Endothelial cell of hepatic sinusoid (primary cell): ENCODE measurements around the gene ADK.

ENCODE experiments used
- in situ Hi-C: cut with HindIII; loops from 2 replicates; pipeline ENCODE4 v1.10.0; 2017; ENCODE audit warnings: low sequenced_read_pairs

The ADK gene

DNA sequence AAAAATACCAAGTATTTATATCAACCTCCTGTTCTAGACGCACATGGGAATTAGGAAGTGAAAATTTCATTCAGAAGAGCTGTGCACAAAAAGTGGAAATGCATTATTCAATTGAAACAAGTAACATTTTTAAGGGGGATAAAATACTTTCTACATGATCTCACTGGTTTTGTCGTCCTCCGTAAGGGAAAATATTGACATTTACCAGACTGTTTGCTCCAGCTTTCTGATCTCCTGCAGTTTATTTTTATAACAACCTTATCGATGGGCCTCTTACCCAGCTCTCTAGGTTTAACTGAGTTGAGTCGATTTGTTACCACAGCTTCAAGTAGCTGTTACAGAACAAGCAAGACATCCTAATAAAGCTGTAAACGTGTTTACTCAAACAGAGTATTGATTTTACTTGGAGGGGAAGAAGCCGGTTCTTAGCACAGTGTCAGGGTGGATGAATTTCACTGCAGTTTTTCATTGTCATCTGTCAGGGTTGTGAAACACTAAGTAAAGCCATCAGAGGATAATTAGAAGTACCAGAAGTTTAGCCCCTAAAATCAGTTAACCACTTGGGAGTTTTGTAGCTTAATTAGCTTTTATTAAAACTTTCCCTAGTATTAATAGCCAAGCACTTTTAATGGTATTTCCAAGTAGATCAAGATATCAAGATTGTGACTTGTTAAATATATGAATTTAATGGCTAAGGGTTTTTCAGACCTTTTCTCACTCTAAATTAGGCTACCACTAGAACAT lies 532.8 kb downstream of the ADK start:
- in situ Hi-C loops: no loop called here

DNA sequence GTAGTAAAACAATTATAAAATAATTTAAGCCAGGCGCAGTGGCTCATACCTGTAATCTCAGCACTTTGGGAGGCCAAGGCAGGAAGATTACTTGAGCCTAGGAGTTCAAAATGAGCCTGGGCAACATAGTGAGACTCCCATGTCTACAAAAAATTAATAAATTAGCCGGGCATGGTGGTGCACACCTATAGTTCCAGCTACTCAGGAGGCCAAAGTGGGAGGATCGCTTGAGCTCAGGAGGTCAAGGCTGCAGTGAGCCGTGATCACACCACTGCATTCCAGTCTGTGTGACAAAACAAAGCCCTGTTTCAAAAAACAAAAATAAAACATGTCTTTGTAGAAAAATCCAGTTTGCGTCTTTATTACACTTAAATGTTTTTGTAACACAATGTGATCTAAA lies 533.4 kb downstream of the ADK start:
- in situ Hi-C loops: no loop called here

DNA sequence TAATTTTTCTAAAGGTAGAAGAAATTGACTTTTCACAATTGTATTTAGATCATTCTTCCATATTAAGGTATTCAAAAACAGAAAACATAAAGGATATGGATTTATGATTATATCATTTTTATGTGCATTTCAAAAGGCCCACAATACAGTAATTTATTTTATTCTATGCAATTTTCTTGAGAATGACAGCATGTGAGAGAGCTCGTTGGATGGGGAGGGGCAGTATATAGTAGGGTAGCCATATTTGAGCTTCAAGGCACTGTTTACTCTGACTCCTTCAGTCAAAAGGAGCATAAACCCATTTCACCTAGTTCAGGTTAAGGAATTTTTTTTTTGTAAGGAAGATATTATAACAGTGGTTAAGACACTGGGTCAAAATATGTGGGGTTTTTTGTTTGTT lies 534.5 kb downstream of the ADK start:
- in situ Hi-C loops: no loop called here

DNA sequence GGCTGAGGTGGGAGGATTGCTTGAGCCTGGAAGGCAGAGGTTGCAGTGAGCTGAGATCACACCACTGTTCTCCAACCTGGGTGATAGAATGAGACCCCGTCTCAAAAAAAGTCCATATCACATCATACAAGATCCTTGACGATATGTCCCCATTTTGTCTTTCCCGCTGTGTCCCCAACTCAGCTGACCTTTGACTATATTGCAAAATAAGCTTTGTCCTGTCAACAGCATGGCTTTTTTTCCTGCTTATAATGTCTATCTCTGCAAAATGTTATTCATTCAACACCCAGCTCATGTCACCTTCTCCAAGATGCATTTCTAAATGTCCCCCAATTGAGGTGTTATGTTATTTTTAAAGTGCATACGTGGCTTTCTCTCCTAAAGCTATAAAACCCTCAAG lies 539.4 kb downstream of the ADK start:
- in situ Hi-C loops: no loop called here

DNA sequence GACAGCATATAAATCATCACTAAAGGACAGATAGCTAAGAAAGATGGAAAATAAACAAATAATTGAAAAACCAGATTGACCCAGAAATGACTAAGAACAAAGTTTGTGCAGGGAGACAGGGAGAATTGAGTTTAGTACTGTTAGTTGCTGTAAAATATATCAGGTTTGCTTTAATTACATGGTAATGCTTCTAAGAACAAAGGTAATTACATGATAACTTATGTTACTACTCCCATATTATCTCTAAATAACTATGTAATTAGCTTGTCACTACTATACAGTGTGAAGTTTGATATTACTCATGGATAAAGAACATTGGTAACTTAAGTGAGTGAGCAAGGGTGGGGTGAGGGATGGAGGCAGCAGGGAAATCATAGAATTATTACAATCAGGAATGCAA lies 540.1 kb downstream of the ADK start:
- in situ Hi-C loops: no loop called here

DNA sequence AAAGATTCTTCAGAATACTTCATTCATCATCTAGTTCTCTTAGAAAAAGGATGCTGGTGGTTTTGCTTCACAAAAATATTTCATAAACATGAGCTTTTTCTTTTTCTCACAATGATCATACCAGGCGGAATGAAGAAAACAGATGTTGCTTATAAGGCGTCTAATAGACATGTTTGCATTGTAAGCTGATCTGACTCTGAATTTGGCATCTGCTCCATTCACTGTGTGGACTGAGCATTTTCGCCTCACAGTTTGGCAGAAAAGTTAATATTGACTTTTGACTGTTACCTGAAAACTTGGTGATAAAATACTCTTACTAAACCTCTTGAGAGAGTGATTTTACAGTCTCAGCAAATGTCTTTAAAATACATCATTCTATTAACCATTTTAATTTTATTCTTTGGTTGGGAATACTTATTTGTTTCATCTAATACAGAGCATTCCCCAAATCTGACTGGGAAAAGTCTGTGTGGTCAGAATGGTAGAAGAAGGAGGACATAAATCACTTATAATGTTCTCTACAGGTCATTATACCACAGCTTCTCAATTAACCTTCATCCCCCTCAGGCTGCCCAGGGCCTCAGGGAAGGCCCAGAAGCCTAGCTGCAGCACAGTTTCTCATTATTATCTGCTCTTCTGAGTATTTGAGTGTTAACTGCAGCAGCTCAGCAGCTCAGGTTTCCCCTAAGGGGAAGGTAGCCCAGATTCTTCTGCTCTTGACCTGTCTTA lies 553.8 kb downstream of the ADK start:
- in situ Hi-C loops: no loop called here

DNA sequence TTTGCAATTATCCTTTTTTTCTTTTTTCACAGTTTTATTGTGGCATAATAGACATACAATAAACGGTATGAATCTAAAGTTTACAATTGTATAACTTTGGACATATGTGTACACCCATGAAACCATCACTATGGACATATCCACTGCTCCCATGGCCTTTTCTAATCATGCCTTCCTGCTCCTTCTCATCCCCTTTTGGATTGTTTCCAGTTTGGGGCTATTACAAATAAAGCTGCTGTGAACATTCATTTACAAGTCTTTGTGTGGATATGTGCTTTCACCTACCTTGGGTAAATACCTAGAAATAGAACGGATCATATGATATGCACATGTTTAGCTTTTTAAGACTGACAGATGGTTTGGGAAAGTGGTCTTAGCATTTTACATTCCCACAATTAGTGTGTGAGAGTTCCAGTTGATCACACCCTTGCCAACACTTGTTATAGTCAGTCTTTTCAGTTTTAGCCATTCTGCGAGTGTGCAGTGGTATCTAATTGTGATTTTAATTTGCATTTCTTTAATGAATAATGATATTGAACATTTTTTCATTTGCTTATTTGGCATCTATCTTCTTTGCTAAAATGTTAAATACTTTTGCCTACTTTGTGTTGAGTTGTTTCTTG lies 554.4 kb downstream of the ADK start:
- in situ Hi-C loops: no loop called here

DNA sequence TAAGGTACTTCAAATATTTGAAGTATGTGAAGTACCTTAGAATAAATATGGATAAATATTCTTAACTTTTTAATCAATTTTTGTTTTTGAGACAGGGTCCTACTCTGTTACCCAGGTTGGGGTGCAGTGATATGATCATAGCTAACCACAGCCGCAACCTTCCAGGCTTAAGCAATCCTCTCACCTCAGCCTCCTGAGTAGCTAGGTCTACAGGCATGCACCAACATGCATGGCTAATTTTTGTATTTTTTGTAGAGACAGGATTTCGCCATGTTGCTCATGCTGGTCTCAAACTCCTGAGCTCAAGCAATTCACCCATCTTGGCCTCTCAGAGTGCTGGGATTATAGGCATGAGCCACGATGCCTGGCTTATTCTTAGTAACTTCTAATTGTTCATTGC lies 555.9 kb downstream of the ADK start:
- in situ Hi-C loops: no loop called here

DNA sequence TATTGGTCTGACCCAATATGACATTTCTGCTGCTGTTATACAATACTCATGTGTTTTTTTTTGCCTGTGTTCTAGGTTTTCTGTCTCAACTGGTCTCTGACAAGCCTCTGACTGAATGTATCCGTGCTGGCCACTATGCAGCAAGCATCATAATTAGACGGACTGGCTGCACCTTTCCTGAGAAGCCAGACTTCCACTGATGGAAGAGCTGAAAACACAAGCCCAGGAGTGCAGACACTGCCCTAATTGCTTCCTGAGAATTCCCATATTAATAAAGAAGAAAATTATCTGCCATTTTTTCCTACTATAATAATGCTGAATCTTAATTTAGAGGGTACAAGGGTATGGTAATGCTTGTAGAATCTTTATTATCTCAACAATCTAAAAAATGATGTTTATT lies 557.2 kb downstream of the ADK start:
- in situ Hi-C loops: no loop called here

DNA sequence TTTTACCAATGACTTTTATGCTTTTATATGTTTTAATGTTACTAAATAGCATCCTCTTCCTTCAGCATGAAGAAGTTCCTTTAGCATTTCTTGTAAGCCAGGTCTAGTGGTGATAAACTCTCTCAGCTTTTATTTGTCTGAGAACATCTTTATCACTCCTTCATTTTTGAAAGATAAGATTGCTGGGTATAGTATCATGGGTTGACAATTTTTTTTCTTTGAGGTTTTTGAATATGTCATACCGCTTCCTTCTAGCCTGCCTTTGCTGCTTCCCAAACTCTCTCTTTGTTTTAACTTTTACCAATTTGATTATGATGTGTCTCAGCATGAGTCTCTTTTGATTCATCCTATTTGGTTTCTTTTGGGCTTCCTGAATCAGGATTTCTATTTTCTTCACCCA lies 567.2 kb downstream of the ADK start:
- in situ Hi-C loops: no loop called here

DNA sequence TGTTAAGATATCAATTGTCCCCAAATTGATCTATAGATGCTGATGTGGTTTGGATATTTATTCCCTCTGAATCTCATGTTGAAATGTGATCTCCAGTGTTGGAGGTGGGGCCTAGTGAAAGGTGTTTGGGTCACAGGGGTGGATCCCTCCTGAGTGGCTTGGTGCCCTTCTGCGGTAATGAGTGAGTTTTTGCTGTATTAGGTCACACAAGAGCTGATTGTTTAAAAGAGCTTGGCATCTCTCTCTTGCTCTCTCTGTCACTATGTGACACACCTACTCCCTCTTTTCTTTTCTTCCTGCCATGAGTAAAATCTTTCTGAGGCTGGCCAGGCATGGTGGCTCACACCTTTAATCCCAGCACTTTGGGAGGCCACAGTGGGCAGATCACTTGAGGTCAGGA lies 577.2 kb downstream of the ADK start:
- in situ Hi-C loops: no loop called here

DNA sequence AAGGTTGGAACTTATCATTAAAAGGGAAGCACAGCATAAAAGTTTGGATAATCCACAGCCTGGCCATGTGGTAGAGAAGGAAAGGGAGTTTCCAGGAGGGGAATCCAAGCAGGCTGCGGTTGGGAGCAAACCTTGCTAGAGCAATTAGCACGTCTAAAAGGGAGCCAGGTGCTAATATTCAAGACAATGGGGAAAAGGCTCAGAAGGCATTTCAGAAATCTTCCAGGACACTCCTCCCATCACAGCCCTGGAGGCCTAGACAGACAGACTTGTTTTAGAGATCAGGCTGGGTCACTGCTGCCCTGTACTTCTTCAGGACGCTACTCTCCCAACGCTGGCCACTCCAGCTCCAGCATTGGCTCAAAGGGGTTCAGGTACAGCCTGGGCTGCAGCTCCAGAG lies 579.2 kb downstream of the ADK start:
- in situ Hi-C loops: loop anchor here (10.0 kb wide), 3 partner anchors 115 to 295 kb away; no protein-coding TSS in a partner anchor

DNA sequence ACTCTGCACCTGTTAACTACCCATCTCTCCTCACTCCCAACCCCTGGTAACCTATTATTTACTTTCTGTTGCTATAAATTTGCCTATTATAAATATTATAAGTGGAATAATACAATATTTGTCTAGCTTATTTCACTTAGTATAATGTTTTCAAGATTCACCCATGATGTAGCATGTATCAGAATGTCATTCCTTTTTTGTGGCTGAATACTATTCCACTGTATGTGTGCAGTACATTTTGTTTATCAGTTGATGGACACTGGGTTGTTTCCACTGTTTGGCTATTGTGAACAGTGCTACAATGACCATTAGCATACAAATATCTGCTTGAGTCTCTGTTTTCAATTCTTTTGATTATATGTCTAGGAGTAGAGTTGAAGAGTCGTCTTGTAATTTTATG lies 582.6 kb downstream of the ADK start:
- in situ Hi-C loops: loop anchor here (10.0 kb wide), 3 partner anchors 111 to 291 kb away; no protein-coding TSS in a partner anchor

DNA sequence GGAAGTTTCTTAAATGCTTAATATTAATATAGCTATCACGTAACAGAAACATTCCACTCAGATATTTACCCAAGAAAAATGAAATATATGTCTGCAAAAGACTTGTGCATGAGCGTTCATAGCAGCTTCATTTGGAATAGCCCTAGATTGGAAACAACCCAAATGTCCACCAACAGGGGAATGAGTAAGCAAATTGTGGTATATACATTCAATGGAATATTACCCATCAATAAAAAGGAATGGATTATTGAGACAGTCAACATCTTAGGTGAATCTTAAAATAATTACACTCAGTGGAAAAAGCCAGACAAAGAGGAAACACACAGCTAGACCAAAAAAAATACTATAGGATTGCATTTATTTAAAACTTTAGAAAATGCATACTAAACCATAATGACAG lies 585.0 kb downstream of the ADK start:
- in situ Hi-C loops: loop anchor here (5.0 to 10.0 kb wide), 4 partner anchors 69 to 289 kb away; no protein-coding TSS in a partner anchor

DNA sequence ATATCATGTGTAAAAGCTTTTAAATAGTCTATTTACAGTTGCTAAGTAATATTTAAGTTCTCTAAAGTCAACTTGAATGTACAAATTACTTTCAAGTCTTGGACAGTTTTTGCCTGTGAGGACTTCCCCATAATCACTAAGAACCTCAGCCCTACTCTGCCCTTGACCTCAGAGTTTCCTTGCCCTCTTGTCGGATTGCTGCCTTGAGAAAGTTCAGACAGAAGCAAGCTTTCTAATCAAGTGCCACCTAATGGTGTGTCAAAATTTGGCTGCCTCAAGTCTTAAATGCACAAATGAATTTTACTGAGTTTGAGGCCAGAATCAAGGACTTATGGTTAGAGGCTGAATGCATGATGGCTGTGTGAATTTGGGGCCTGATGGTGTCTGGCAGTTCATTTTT lies 587.0 kb downstream of the ADK start:
- in situ Hi-C loops: loop anchor here (5.0 to 10.0 kb wide), 4 partner anchors 71 to 287 kb away; no protein-coding TSS in a partner anchor

DNA sequence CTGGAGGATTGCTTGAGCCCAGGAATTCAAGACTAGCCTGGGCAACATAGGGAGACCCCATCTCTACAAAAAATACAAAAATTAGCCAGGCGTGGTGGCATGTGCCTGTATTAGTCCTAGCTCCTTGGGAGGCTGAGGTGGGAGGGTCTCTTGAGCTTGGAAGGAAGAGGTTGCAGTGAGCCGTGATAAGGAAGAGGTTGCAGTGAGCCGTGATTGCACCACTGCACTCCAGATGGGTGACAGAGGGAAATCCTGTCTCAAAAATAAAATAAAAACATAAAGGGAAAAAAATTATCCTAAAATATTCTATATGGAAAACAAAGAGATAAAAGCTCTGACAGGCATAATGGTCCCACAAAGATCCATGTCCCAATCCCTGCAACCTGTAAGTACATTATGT lies 587.5 kb downstream of the ADK start:
- in situ Hi-C loops: loop anchor here (5.0 to 10.0 kb wide), 4 partner anchors 71 to 286 kb away; no protein-coding TSS in a partner anchor

DNA sequence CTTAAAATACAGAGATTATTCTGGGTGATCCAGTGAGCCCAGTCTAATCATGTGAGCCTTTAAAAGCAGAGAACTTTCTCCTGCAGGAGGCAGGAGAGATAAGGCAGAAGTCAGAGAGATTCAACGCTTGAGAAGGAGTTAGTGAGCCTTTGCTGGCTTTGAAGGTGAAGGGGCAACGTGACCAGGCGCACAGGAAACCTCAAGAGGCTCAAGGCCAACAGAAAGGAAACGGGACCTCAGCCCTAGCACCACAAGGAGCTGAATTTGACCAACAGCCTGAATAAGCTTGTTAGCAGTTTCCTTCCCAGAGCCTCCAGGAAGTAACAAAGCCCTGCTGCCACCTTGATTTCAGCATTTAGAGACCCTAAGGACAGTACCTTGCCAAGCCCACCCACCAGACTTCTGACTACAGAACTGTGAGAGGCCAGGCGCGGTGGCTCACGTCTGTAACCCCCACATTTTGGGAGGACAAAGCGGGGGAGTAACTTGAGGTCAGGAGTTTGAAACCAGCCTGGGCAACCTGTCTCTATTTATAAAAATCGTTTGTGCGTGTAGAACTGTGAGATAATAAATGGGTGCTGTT lies 588.1 kb downstream of the ADK start:
- in situ Hi-C loops: loop anchor here (5.0 to 10.0 kb wide), 4 partner anchors 72 to 286 kb away; no protein-coding TSS in a partner anchor

DNA sequence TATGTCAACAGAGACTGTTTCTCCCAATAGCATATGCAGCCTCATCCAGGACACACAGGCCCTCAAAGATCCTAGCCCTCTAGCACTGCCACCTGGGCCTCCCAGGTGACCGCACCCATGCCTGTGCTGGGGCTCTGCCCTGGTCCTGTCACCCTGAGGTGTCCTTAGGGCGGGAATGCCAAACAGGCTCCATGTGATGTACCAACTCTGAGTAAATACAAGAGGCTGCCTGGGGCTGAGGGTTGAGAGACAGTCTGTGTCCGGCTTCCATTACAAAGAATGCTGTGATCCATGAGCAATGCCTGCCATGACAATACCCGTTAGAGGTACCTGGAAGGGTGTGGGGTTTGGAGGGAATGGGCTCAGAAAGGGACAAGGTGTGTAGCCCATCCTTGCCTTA lies 592.4 kb downstream of the ADK start:
- in situ Hi-C loops: no loop called here

DNA sequence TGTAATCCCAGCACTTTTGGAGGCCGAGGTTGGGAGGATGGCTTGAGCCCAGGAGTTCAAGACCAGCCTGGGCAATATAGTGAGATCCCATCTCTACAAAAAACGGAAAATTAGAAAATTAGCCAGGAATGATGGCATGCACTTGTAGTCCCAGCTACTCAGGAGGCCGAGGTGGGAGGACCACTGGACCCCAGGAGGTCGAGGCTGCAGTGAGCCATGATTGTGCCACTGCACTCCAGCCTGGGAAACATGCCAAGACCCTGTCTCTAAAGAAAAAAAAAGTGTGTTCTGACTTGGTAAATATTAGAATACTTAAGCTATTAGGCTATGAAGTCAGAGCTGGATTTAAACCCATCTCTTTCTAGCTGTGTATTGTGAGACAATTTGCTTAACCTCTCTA lies 594.4 kb downstream of the ADK start:
- in situ Hi-C loops: no loop called here

DNA sequence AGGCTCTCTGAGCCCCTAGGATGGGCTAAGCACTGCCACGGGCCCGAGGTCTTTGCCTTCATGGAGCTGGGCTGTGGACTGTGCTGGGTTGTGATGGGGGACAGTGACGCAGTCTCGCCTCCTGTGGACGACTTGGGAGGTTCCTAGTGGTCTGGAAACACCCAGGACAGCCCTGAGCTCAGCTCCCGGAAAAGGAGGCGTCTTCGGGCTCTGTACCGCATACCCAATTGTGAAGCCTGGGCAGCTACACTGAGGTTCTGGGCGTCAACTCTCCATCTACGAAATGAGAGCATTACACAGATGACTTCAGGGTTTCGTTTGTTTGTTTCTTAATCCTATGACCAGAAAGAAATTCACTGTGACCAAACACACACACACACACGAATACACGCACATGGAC lies 595.8 kb downstream of the ADK start:
- in situ Hi-C loops: no loop called here

DNA sequence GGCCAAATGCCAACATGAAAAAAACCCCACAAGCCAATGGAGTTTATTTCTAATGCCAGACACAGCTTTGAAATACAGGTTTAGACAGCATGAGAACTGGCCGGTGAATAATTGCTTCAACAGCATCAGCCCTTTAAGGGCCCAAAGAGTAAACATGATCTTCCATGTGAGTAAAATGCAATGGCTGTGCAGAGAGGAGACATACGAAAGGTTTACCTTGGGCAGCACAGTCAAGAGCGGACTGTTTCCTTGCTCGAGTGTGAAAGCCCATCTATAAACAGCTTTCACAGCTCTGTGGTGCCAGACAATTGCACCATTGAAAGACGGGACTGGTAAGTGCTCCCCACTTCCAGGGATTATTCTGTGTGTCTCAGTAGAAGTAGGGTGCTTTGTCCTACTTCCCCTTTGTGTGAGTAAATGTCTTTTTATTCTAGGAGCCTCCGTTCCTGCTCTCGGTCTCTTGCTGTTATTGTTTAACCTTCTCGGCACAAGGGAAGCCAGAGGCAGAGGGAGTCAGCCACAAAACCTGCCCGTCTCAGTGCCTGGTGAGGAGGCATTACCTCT lies 597.5 kb downstream of the ADK start:
- in situ Hi-C loops: no loop called here
